WI38 (cell line): ENCODE data around the gene TEX44.

Source experiments
- H3K4me3 ChIP-seq: 2 replicates; pipeline ENCODE4 v1.5.1; 2011; ENCODE audit warnings: low read depth, mild to moderate bottlenecking, control low read depth, low read length
- TF ChIP-seq, protein P1 (sequence below): IDR thresholded peaks from 2 replicates; pipeline ENCODE4 v1.5.1; 2012; ENCODE audit warnings: low read depth, mild to moderate bottlenecking, control low read depth, low read length

Gene TEX44

GRCh38 chr2:231592636-231593145, at the start of gene TEX44:
Gene TEX44 (plus strand): TSS chr2:231592864. CDS start chr2:231592952, 88 bp downstream.
- TF ChIP-seq, protein P1, sequence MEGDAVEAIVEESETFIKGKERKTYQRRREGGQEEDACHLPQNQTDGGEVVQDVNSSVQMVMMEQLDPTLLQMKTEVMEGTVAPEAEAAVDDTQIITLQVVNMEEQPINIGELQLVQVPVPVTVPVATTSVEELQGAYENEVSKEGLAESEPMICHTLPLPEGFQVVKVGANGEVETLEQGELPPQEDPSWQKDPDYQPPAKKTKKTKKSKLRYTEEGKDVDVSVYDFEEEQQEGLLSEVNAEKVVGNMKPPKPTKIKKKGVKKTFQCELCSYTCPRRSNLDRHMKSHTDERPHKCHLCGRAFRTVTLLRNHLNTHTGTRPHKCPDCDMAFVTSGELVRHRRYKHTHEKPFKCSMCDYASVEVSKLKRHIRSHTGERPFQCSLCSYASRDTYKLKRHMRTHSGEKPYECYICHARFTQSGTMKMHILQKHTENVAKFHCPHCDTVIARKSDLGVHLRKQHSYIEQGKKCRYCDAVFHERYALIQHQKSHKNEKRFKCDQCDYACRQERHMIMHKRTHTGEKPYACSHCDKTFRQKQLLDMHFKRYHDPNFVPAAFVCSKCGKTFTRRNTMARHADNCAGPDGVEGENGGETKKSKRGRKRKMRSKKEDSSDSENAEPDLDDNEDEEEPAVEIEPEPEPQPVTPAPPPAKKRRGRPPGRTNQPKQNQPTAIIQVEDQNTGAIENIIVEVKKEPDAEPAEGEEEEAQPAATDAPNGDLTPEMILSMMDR = no peak
- H3K4me3 ChIP-seq = no peak within 1 kb of the TSS

GRCh38 chr2:231545105-231545902, 47.4 kb upstream of the TEX44 start:
- no peak overlapping the region for H3K4me3 ChIP-seq
- TF ChIP-seq, protein P1 = no peak

GRCh38 chr2:231546014-231546715, 46.5 kb upstream of the TEX44 start:
- no peak overlapping the region for H3K4me3 ChIP-seq
- TF ChIP-seq, protein P1 = no peak

DNA sequence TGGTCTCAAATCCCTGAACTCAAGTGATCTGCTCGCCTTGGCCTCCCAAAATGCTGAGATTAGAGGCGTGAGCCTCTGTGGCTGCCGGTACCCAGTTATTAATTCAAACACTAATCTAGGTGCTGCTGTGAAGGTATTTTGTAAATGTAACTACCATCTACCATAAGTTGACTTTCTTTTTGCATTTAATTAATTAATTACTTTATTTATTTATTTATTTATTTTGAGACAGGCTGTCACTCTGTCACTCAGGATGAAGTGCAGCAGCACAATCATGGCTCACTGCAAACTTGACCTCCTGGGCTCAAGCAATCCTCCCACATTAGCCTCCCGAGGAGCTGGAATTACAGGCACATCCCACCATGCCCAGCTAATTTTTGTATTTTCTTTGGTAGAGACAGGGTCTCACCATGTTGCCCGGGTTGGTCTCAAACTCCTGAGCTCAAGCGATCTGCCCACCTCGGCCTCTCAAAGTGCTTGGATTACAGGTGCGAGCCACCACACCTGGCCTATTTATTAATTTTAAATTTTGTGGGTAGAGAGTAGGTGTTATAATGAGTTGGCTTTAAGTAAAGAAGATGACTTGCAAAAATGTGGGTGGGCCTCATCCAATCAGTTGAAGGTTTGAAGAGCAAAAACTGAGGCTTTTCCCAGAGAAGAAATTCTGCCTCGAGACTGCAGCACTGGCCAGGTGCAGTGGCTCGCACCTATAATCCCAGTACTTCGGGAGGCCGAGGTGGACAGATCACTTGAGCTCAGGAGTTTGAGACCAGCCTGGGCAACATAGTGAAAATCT, 45.2 kb upstream of the TEX44 start:
- TF ChIP-seq, protein P1 = no peak
- H3K4me3 ChIP-seq = no peak overlapping the region

- no peak overlapping the region for H3K4me3 ChIP-seq
- TF ChIP-seq, protein P1 = no peak
These were observed 43.9 kb upstream of the TEX44 start for GRCh38 chr2:231548752-231549151.

- H3K4me3 ChIP-seq = no peak overlapping the region
- TF ChIP-seq, protein P1 = no peak
These were observed 43.0 kb upstream of the TEX44 start for GRCh38 chr2:231549446-231550239.
